Progenitor cell of endocrine pancreas (in vitro differentiated cells): ENCODE results near the gene NTN4. TPM values are rescaled to one million over a fixed set of nuclear protein-coding genes. Genes with fewer than 3 reads are reported as not detected.

ENCODE experiments used
- DNase-seq: peaks from one replicate; pipeline ENCODE4 v3.0.0; 2021; ENCODE audit warnings: low spot score; ENCODE audit not compliant: unreplicated experiment
- H3K27ac Mint-ChIP-seq: 2 replicates; pipeline ENCODE4 v1.8.0; 2021; ENCODE audit warnings: mild to moderate bottlenecking, moderate library complexity, mixed read lengths
- H3K27me3 Mint-ChIP-seq: 2 replicates; pipeline ENCODE4 v1.8.0; 2021; ENCODE audit warnings: mixed read lengths
- H3K36me3 Mint-ChIP-seq: 2 replicates; pipeline ENCODE4 v1.8.0; 2022; ENCODE audit warnings: mixed read lengths; ENCODE audit not compliant: insufficient read depth
- H3K4me1 Mint-ChIP-seq: 2 replicates; pipeline ENCODE4 v1.8.0; 2021; ENCODE audit warnings: low read depth, mixed read lengths
- H3K4me3 Mint-ChIP-seq: 2 replicates; pipeline ENCODE4 v1.8.0; 2021; ENCODE audit warnings: low read depth, mild to moderate bottlenecking, moderate library complexity, mixed read lengths
- H3K9me3 Mint-ChIP-seq: 2 replicates; pipeline ENCODE4 v1.8.0; 2021; ENCODE audit warnings: low read depth, mixed read lengths
- CTCF ChIP-seq: fragments of 200-600 bp; sonication (generic); IDR thresholded peaks from one replicate; pipeline ENCODE4 v1.5.0; 2021; ENCODE audit warnings: antibody characterized with exemption, mild to moderate bottlenecking; ENCODE audit not compliant: unreplicated experiment
- total RNA-seq: library from RNA; stranded (reverse); gene quantifications from 2 replicates; pipeline ENCODE4 v1.2.1, GENCODE V29; 2021

NTN4 gene
- total RNA-seq, 1 donor from 2014 or later, result 7.4 TPM

- H3K9me3 Mint-ChIP-seq, result peaks cover 11% of the 10 kb centered on the region
- no peak overlapping the region for H3K4me3 Mint-ChIP-seq
- no peaks in the 10 kb centered on the region for H3K27me3 Mint-ChIP-seq
- no peak overlapping the region for H3K27ac Mint-ChIP-seq
- H3K36me3 Mint-ChIP-seq, result peaks cover 12% of the 10 kb centered on the region
- TF ChIP-seq CTCF, result no peak
- H3K4me1 Mint-ChIP-seq, result no peaks in the 10 kb centered on the region
- DNase-seq, result no peak
These were observed 16.1 kb downstream of the NTN4 start for GRCh38 chr12:95774311-95775045.

GRCh38 chr12:95773320-95773719, 17.2 kb downstream of the NTN4 start:
- DNase-seq, result no peak
- Mint-ChIP-seq H3K27me3 (no peaks in the 10 kb centered on the region), H3K27ac (no peak overlapping the region), H3K4me1 (no peaks in the 10 kb centered on the region), H3K9me3 (peaks cover 11% of the 10 kb centered on the region), H3K4me3 (no peak overlapping the region), H3K36me3 (peaks cover 14% of the 10 kb centered on the region)
- no peak for TF ChIP-seq CTCF

GRCh38 chr12:95767703-95768102, 22.9 kb downstream of the NTN4 start:
- no peaks in the 10 kb centered on the region for H3K4me1 Mint-ChIP-seq
- no peak overlapping the region for H3K27ac Mint-ChIP-seq
- DNase-seq, result no peak
- H3K9me3 Mint-ChIP-seq, result no peaks in the 10 kb centered on the region
- TF ChIP-seq CTCF, result no peak
- H3K27me3 Mint-ChIP-seq, result no peaks in the 10 kb centered on the region
- H3K4me3 Mint-ChIP-seq, result no peak overlapping the region
- peaks cover 2% of the 10 kb centered on the region for H3K36me3 Mint-ChIP-seq

- TF ChIP-seq CTCF, result no peak
- no peak for DNase-seq
- H3K9me3 Mint-ChIP-seq, result no peaks in the 10 kb centered on the region
- peaks cover 6% of the 10 kb centered on the region for H3K4me1 Mint-ChIP-seq
- H3K27ac Mint-ChIP-seq, result no peak overlapping the region
- no peaks in the 10 kb centered on the region for H3K27me3 Mint-ChIP-seq
- peaks cover 2% of the 10 kb centered on the region for H3K36me3 Mint-ChIP-seq
- H3K4me3 Mint-ChIP-seq, result no peak overlapping the region
These were observed 24.1 kb downstream of the NTN4 start for GRCh38 chr12:95766356-95767019.

- Mint-ChIP-seq H3K4me1 (peaks cover 9% of the 10 kb centered on the region), H3K9me3 (peaks cover 2% of the 10 kb centered on the region), H3K4me3 (no peak overlapping the region), H3K27ac (no peak overlapping the region), H3K36me3 (peaks cover 2% of the 10 kb centered on the region), H3K27me3 (no peaks in the 10 kb centered on the region)
- DNase-seq, result no peak
- no peak for TF ChIP-seq CTCF
These were observed 25.7 kb downstream of the NTN4 start for GRCh38 chr12:95764848-95765247.
